MG63 (cell line): ENCODE measurements around the gene ITPR1. TPM values are rescaled to one million over a fixed set of nuclear protein-coding genes. Genes with fewer than 3 reads are reported as not detected.

Source experiments
- DNase-seq: peaks from one replicate; pipeline ENCODE4 v3.0.0-alpha.2; 2020
- H3K27me3 ChIP-seq: fragments of 250-450 bp; sonication (Bioruptor Pico); 2 replicates; pipeline ENCODE4 v1.5.1; 2020; ENCODE audit warnings: mild to moderate bottlenecking, moderate library complexity
- H3K36me3 ChIP-seq: fragments of 250-450 bp; sonication (Bioruptor Pico); 2 replicates; pipeline ENCODE4 v1.5.1; 2020; ENCODE audit warnings: mild to moderate bottlenecking, moderate library complexity
- H3K4me3 ChIP-seq: fragments of 250-450 bp; sonication (Bioruptor Pico); 2 replicates; pipeline ENCODE4 v1.5.1; 2020; ENCODE audit warnings: mild to moderate bottlenecking, moderate library complexity
- H3K9me3 ChIP-seq: fragments of 250-450 bp; sonication (Bioruptor Pico); 2 replicates; pipeline ENCODE4 v1.5.1; 2020; ENCODE audit warnings: mild to moderate bottlenecking, moderate library complexity
- total RNA-seq: library from RNA; depleted of rRNA; stranded (reverse); fragments of >200 nt; shearing (Covaris generic); gene quantifications from 2 replicates; pipeline ENCODE4 v1.2.3, GENCODE V29; 2014; ENCODE audit warnings: low replicate concordance

ITPR1 gene
- total RNA-seq, 1 experiment from 2014 or later, result 1.7 TPM

GRCh38 chr3:4689021-4689420, 195.9 kb downstream of the ITPR1 start:
- Histone ChIP-seq H3K36me3 (no peaks in the 10 kb centered on the region), H3K4me3 (no peak overlapping the region)
- no peak for DNase-seq

GRCh38 chr3:4690277-4690676, 197.1 kb downstream of the ITPR1 start:
- no peak for DNase-seq
- Histone ChIP-seq H3K36me3 (no peaks in the 10 kb centered on the region), H3K4me3 (no peak overlapping the region), H3K27me3 (no peaks in the 10 kb centered on the region), H3K9me3 (no peaks in the 10 kb centered on the region)

More at GRCh38 chr3:4689021-4689420, 195.9 kb downstream of the ITPR1 start:
- Histone ChIP-seq H3K9me3 (no peaks in the 10 kb centered on the region), H3K27me3 (no peaks in the 10 kb centered on the region)

DNA sequence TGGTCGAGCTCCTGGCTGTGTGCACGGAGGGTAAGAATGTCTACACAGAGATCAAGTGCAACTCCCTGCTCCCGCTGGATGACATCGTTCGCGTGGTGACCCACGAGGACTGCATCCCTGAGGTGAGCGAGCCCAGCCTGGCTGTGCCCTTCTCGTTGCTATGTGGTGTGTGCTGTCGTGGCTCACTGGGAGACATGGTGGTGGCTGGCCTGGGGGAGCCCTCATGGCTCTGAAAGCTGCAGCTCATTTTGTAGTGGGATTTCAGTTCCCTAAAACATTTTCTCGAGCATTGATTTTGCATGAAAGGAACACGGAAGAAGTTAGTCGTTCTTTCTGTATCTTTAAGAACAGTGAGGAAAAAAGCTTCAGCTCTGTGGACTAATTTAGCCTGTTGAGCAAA, 200.5 kb downstream of the ITPR1 start:
- no peak overlapping the region for H3K4me3 ChIP-seq
- no peaks in the 10 kb centered on the region for H3K9me3 ChIP-seq
- no peaks in the 10 kb centered on the region for H3K27me3 ChIP-seq
- DNase-seq, result no peak
- H3K36me3 ChIP-seq, result no peaks in the 10 kb centered on the region

DNA sequence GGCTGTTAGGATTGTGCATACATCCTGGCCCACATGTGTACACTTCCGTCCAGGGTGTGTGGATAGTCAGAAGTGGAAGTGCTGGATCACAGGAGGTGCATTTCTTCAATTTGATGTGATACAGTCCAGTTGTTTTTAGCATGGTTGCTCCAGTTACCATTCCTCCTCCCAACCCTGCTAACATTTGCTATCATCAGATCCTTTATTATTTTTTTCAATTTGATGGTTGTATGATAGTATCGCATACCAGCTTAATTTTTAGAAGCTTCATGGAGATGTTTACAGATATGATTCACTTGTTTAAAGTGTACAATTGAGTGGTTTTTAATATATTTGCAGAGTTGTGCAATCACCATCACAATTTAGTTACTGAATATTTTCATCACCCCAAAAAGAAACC, 202.7 kb downstream of the ITPR1 start:
- no peaks in the 10 kb centered on the region for H3K9me3 ChIP-seq
- H3K4me3 ChIP-seq, result no peak overlapping the region
- H3K27me3 ChIP-seq, result no peaks in the 10 kb centered on the region
- DNase-seq, result no peak
- H3K36me3 ChIP-seq, result no peaks in the 10 kb centered on the region

GRCh38 chr3:4696266-4696665, 203.1 kb downstream of the ITPR1 start:
- no peak for DNase-seq
- H3K27me3 ChIP-seq, result no peaks in the 10 kb centered on the region
- H3K4me3 ChIP-seq, result no peak overlapping the region
- no peaks in the 10 kb centered on the region for H3K9me3 ChIP-seq
- no peaks in the 10 kb centered on the region for H3K36me3 ChIP-seq

- H3K27me3 ChIP-seq, result no peaks in the 10 kb centered on the region
- no peak for DNase-seq
- no peaks in the 10 kb centered on the region for H3K36me3 ChIP-seq
- no peaks in the 10 kb centered on the region for H3K9me3 ChIP-seq
- no peak overlapping the region for H3K4me3 ChIP-seq
These were observed 205.1 kb downstream of the ITPR1 start for GRCh38 chr3:4698125-4698821.

DNA sequence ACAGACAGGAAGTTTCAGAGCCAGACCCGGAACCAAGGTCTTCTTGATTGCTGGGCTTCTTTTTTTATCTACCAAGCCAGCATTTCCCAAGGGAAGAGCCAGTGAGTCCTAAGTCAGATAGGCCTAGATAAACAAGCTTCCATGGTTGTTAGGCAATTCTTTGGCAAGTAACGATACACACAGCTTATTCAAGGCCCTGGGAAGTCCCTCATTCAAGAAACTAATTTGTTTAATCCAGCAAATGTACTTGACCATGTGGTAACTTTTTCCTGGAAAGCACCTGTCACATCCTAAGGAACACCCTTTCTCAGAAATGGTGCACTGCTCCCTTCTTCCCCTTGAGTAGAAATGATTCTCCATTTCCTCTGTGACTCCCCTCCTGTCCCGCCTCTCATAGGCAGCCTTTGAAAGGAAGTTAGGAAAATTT, 209.9 kb downstream of the ITPR1 start:
- H3K9me3 ChIP-seq, result no peaks in the 10 kb centered on the region
- no peak for DNase-seq
- H3K36me3 ChIP-seq, result no peaks in the 10 kb centered on the region
- H3K4me3 ChIP-seq, result no peak overlapping the region
- H3K27me3 ChIP-seq, result no peaks in the 10 kb centered on the region

DNA sequence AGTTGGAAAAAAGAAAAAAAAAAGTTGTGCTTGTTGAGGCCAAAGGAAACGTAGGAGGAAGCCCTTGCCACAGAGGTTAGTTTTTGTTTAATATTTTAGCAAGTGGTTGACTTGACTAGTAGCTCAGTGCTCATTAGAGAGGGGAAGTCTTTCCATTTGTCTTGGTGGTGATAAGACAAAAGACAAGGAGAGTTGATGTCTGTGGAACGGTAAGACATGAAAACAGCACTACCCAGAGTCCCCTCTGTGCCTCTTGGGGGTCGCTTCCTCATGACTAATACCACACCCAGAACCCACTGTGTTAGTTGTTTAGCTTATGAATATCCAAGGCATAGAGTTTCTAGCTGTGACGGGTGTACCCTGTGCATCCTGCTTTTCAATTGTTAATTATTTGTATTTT, 211.4 kb downstream of the ITPR1 start:
- no peaks in the 10 kb centered on the region for H3K27me3 ChIP-seq
- no peaks in the 10 kb centered on the region for H3K9me3 ChIP-seq
- no peaks in the 10 kb centered on the region for H3K36me3 ChIP-seq
- DNase-seq, result no peak
- H3K4me3 ChIP-seq, result no peak overlapping the region

GRCh38 chr3:4707324-4707723, 214.2 kb downstream of the ITPR1 start:
- no peaks in the 10 kb centered on the region for H3K27me3 ChIP-seq
- no peaks in the 10 kb centered on the region for H3K36me3 ChIP-seq
- H3K9me3 ChIP-seq, result no peaks in the 10 kb centered on the region
- H3K4me3 ChIP-seq, result no peak overlapping the region
- no peak for DNase-seq

DNA sequence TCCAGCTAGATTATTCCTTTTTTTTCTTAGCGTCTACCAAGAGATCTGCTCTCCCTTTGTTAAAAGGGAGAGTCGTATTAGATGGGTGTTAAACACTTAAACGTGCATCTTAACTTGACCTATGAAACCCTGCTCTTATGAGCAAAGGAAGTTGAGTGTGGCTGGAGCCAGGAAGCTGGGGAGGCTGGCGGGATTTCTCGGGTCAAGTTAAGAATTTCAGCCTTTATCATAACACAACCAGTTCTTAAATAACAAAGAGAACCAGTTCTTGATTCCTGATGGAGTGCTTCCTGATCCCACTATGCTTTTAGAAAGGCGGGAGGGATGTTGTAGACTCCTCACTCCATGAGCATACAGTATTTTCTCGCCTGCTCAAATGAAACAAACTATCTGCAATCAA, 215.1 kb downstream of the ITPR1 start:
- no peaks in the 10 kb centered on the region for H3K27me3 ChIP-seq
- no peaks in the 10 kb centered on the region for H3K36me3 ChIP-seq
- H3K9me3 ChIP-seq, result no peaks in the 10 kb centered on the region
- H3K4me3 ChIP-seq, result no peak overlapping the region
- no peak for DNase-seq

DNA sequence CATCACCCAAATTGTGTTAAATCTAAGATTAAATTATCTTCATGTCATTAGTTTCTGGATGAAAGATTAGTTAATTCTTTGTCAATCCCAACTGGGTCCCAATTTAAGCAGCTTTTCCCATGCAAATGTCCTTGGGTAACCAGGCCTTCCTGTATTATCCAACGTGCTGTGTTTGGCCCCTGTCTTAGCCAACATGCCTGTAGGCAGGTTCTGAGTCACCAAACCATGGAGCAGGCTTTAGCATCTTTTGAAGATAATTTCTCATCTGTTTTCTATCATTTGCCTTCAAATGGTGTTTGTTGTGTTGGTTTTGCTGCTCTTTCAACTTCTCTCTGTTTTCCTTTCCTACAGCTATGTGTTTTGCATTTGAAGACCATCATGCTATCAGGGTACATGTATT, 216.2 kb downstream of the ITPR1 start:
- DNase-seq, result no peak
- no peaks in the 10 kb centered on the region for H3K9me3 ChIP-seq
- no peaks in the 10 kb centered on the region for H3K36me3 ChIP-seq
- no peak overlapping the region for H3K4me3 ChIP-seq
- no peaks in the 10 kb centered on the region for H3K27me3 ChIP-seq

- Histone ChIP-seq H3K27me3 (no peaks in the 10 kb centered on the region), H3K9me3 (no peaks in the 10 kb centered on the region), H3K4me3 (no peak overlapping the region), H3K36me3 (no peaks in the 10 kb centered on the region)
- no peak for DNase-seq
These were observed 217.0 kb downstream of the ITPR1 start for GRCh38 chr3:4710191-4710590.

DNA sequence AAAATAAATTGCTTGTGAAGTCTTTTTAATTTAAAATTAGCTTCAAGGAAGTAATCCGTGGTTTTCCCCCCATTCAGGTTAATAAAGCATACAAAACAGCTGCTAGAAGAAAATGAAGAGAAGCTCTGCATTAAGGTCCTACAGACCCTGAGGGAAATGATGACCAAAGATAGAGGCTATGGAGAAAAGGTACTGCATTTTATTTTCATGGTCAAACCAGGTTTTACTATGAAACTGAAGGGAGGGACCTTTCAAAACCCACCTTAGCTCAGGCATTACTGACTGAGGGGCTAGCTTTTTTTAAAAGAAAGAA, 218.5 kb downstream of the ITPR1 start:
- Histone ChIP-seq H3K4me3 (no peak overlapping the region), H3K9me3 (no peaks in the 10 kb centered on the region), H3K36me3 (no peaks in the 10 kb centered on the region), H3K27me3 (no peaks in the 10 kb centered on the region)
- DNase-seq, result no peak

DNA sequence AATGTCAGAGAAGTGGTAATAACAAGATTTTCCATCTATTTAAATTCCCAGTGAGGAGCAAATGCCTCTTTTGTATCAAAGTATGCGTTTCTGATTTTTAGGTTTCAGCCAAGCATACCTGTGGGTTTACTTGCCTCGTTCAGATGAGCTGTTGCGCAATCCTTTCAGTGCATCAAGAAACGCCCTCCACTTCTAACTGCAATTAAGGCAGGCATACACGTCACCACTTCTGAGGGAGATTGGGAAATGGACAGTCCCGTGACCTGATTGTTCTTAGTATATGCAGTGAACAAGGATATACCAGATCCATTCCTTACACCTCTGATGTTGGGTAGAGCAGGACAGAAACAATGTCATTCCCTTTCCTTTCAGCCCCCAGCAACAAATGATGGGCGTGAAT, 219.0 kb downstream of the ITPR1 start:
- Histone ChIP-seq H3K9me3 (no peaks in the 10 kb centered on the region), H3K36me3 (no peaks in the 10 kb centered on the region), H3K4me3 (no peak overlapping the region), H3K27me3 (no peaks in the 10 kb centered on the region)
- no peak for DNase-seq

- no peak for DNase-seq
- no peak overlapping the region for H3K4me3 ChIP-seq
- H3K9me3 ChIP-seq, result no peaks in the 10 kb centered on the region
- no peaks in the 10 kb centered on the region for H3K36me3 ChIP-seq
- H3K27me3 ChIP-seq, result no peaks in the 10 kb centered on the region
These were observed 220.9 kb downstream of the ITPR1 start for GRCh38 chr3:4714045-4714444.

- H3K4me3 ChIP-seq, result no peak overlapping the region
- H3K9me3 ChIP-seq, result no peaks in the 10 kb centered on the region
- DNase-seq, result no peak
- no peaks in the 10 kb centered on the region for H3K27me3 ChIP-seq
- H3K36me3 ChIP-seq, result no peaks in the 10 kb centered on the region
These were observed 223.1 kb downstream of the ITPR1 start for GRCh38 chr3:4716266-4716665.

DNA sequence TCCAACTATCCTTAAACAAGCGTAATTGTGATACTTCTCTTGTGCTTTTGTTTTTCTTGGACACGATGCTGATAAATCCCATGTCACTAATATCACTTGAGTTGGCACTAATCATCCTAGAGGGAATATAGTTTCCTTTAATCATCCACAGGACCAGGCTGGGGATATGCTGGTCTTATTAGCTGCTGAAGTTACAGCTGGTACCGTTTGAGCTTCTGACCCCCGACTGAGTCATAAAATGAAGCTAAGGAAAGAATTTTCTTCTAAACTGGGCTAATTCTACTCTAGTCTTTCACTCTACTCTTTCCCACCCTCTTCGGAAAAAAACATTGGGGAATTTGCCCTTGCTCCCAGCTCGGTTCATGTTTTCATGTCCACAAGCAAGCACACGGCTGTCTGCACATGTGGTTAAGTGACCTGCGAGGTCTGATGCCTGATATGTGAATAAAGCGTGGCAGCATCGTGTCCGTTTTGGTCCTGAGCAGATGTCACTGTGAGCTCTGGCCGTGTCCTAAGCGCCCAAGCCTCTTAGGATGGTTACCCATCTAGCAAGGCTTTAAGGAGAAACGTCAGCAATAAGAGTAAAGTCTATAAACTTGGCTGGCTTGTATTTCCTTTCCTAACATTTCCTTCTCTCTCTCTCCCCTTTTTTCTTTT, 223.7 kb downstream of the ITPR1 start:
- DNase-seq, result no peak
- H3K4me3 ChIP-seq, result no peak overlapping the region
- H3K9me3 ChIP-seq, result no peaks in the 10 kb centered on the region
- no peaks in the 10 kb centered on the region for H3K27me3 ChIP-seq
- no peaks in the 10 kb centered on the region for H3K36me3 ChIP-seq

GRCh38 chr3:4717363-4717740, 224.2 kb downstream of the ITPR1 start:
- Histone ChIP-seq H3K9me3 (no peaks in the 10 kb centered on the region), H3K4me3 (no peak overlapping the region), H3K27me3 (no peaks in the 10 kb centered on the region), H3K36me3 (no peaks in the 10 kb centered on the region)
- no peak for DNase-seq
